H1 (cell line): ENCODE measurements around the gene JPH3. TPM values are rescaled to one million over a fixed set of nuclear protein-coding genes. Genes with fewer than 3 reads are reported as not detected.

Source experiments
- CTCF ChIA-PET: fragments of 300-600 bp; sonication (Branson Sonifier 250); formaldehyde crosslinking; loops from one replicate; lab custom pipeline; 2021; ENCODE audit not compliant: partially characterized antibody; lab: Charles Lee
- POLR2A ChIA-PET: fragments of 300-600 bp; sonication (Branson Sonifier 250); formaldehyde crosslinking; loops from one replicate; lab custom pipeline; 2021; ENCODE audit warnings: inconsistent platforms; ENCODE audit not compliant: partially characterized antibody; lab: Charles Lee
- DNase-seq, 2 experiments: peaks; one replicate each; pipeline versions ENCODE4 v3.0.0 to v3.0.0-alpha.2; 2010 to 2022; ENCODE audit warnings: low spot score in 2 of 2, low read depth in 1 of 2, mixed read lengths in 1 of 2
- FAIRE-seq: peaks from 2 replicates; lab custom pipeline; 2011; peaks lifted over from hg19 to GRCh38; lab: Jason Lieb, UNC
- H2AFZ ChIP-seq: 2 replicates; pipeline ENCODE4 v1.8.1; 2012; ENCODE audit warnings: low read length, inconsistent platforms
- H2AK5ac ChIP-seq: 2 replicates; pipeline ENCODE4 v1.6.1; 2013; ENCODE audit warnings: low read depth, low read length
- H2BK120ac ChIP-seq: replicated peaks from 2 replicates; pipeline ENCODE3; 2013; ENCODE audit warnings: low read depth, low read length, inconsistent platforms
- H2BK12ac ChIP-seq: 2 replicates; pipeline ENCODE4 v1.6.1; 2013; ENCODE audit warnings: low read depth, low read length
- H2BK15ac ChIP-seq: 2 replicates; pipeline ENCODE4 v1.6.1; 2013; ENCODE audit warnings: low read length
- H2BK20ac ChIP-seq: 2 replicates; pipeline ENCODE4 v1.6.1; 2013; ENCODE audit warnings: low read length
- H2BK5ac ChIP-seq: 2 replicates; pipeline ENCODE4 v1.6.1; 2013; ENCODE audit warnings: low read depth, low read length
- H3K14ac ChIP-seq: 2 replicates; pipeline ENCODE4 v1.6.1; 2013; ENCODE audit warnings: inconsistent platforms; ENCODE audit not compliant: insufficient read length
- H3K18ac ChIP-seq: 2 replicates; pipeline ENCODE4 v1.6.1; 2013; ENCODE audit warnings: low read length; ENCODE audit errors: extremely low read depth
- H3K23ac ChIP-seq: 2 replicates; pipeline ENCODE4 v1.6.1; 2013; ENCODE audit warnings: inconsistent platforms; ENCODE audit not compliant: insufficient read length
- H3K23me2 ChIP-seq: 2 replicates; pipeline ENCODE4 v1.6.1; 2013; ENCODE audit warnings: low read depth, low read length
- H3K27ac ChIP-seq: 2 replicates; pipeline ENCODE4 v1.6.1; 2011; ENCODE audit warnings: low read depth, low read length, inconsistent platforms
- H3K27me3 ChIP-seq, 4 experiments: replicated peaks in 1 of 4; 1 replicate in 1 of 4; 2 replicates in 3 of 4; pipeline versions ENCODE4 v1.6.1 to v1.8.1; 2011 to 2013; ENCODE audit warnings: low read length in 3 of 4, mild to moderate bottlenecking in 3 of 4, inconsistent platforms in 2 of 4, mixed read lengths in 2 of 4, moderate library complexity in 1 of 4; ENCODE audit not compliant: control insufficient read depth in 3 of 4, insufficient read depth in 3 of 4; ENCODE audit errors: extremely low read depth in 1 of 4
- H3K36me3 ChIP-seq, 4 experiments: 2 replicates each; pipeline versions ENCODE4 v1.6.1 to v1.8.1; 2011 to 2013; ENCODE audit warnings: mild to moderate bottlenecking in 4 of 4, low read length in 3 of 4, moderate library complexity in 2 of 4, control low read depth in 1 of 4, inconsistent platforms in 1 of 4; ENCODE audit not compliant: insufficient read depth in 4 of 4, control insufficient read depth in 2 of 4
- H3K4ac ChIP-seq: replicated peaks from 2 replicates; pipeline ENCODE3; 2013; ENCODE audit warnings: low read length, low read depth, mixed read lengths, inconsistent platforms; ENCODE audit not compliant: insufficient read length
- H3K4me1 ChIP-seq, 4 experiments: replicated peaks in 1 of 4; 1 replicate in 1 of 4; 2 replicates in 3 of 4; pipeline versions ENCODE4 v1.6.1 to v1.8.1; 2011 to 2013; ENCODE audit warnings: low read length in 3 of 4, inconsistent platforms in 2 of 4, mixed read lengths in 1 of 4; ENCODE audit not compliant: insufficient read depth in 4 of 4, control insufficient read depth in 3 of 4
- H3K4me2 ChIP-seq, 2 experiments: 2 replicates each; pipeline versions ENCODE4 v1.6.1 to v1.8.1; 2011 to 2013; ENCODE audit warnings: low read depth in 2 of 2, low read length in 2 of 2, control low read depth in 1 of 2, inconsistent platforms in 1 of 2, mild to moderate bottlenecking in 1 of 2; ENCODE audit not compliant: insufficient read depth in 1 of 2
- H3K4me3 ChIP-seq, 4 experiments: fragments of 200-600, 300-600 bp in 1 of 4; sonication (generic), shearing (Covaris generic), sonication (Bioruptor Twin) in 1 of 4; 2 replicates each; pipeline versions ENCODE4 v1.5.1 to v1.8.1; 2011 to 2016; ENCODE audit warnings: low read length in 4 of 4, low read depth in 3 of 4, control low read depth in 2 of 4, inconsistent platforms in 2 of 4, mild to moderate bottlenecking in 2 of 4, mixed read lengths in 1 of 4, moderate library complexity in 1 of 4; ENCODE audit not compliant: insufficient read depth in 2 of 4; ENCODE audit errors: extremely low read depth in 1 of 4
- H3K56ac ChIP-seq: replicated peaks from 2 replicates; pipeline ENCODE3; 2013; ENCODE audit warnings: low read depth, mild to moderate bottlenecking, mixed read lengths, low read length, inconsistent platforms; ENCODE audit not compliant: insufficient read length
- H3K79me1 ChIP-seq: 2 replicates; pipeline ENCODE4 v1.6.1; 2013; ENCODE audit warnings: low read depth, low read length, control low read depth
- H3K79me2 ChIP-seq, 2 experiments: 2 replicates each; pipeline versions ENCODE4 v1.6.1 to v1.8.1; 2012 to 2013; ENCODE audit warnings: low read length in 2 of 2, mild to moderate bottlenecking in 2 of 2, inconsistent platforms in 1 of 2; ENCODE audit not compliant: insufficient read depth in 2 of 2, control insufficient read depth in 1 of 2
- H3K9ac ChIP-seq, 4 experiments: replicated peaks in 1 of 4; 1 replicate in 1 of 4; 2 replicates in 3 of 4; pipeline versions ENCODE4 v1.6.1 to v1.8.1; 2011 to 2013; ENCODE audit warnings: low read depth in 3 of 4, low read length in 3 of 4, control low read depth in 2 of 4, mild to moderate bottlenecking in 2 of 4, moderate library complexity in 2 of 4, inconsistent platforms in 1 of 4; ENCODE audit errors: extremely low read depth in 1 of 4
- H3K9me3 ChIP-seq, 2 experiments: 2 replicates each; pipeline versions ENCODE4 v1.6.1 to v1.8.1; 2012 to 2013; ENCODE audit warnings: mild to moderate bottlenecking in 2 of 2, moderate library complexity in 2 of 2, control low read depth in 1 of 2, inconsistent platforms in 1 of 2, low read depth in 1 of 2, low read length in 1 of 2, mixed read lengths in 1 of 2; ENCODE audit not compliant: insufficient read depth in 2 of 2
- H4K20me1 ChIP-seq, 2 experiments: replicated peaks in 1 of 2; 2 replicates each; pipeline versions ENCODE3 to v1.8.1; 2011 to 2013; ENCODE audit warnings: inconsistent platforms in 2 of 2, low read length in 2 of 2, mild to moderate bottlenecking in 1 of 2; ENCODE audit not compliant: insufficient read depth in 2 of 2, control insufficient read depth in 1 of 2
- H4K5ac ChIP-seq: 2 replicates; pipeline ENCODE4 v1.6.1; 2013; ENCODE audit warnings: low read length, low read depth, mixed read lengths, inconsistent platforms; ENCODE audit not compliant: insufficient read length
- H4K8ac ChIP-seq: 2 replicates; pipeline ENCODE4 v1.8.0; 2013; ENCODE audit warnings: mild to moderate bottlenecking, moderate library complexity, low read length, inconsistent platforms; ENCODE audit not compliant: insufficient read depth; ENCODE audit errors: extremely low read depth
- H4K91ac ChIP-seq: replicated peaks from 2 replicates; pipeline ENCODE3; 2013; ENCODE audit warnings: low read length, mixed read lengths, inconsistent platforms; ENCODE audit not compliant: insufficient read length
- ASH2L ChIP-seq: fragments of 200-600, 300-600 bp; sonication (generic); IDR thresholded peaks from one replicate; pipeline ENCODE4 v1.7.1; 2017; ENCODE audit warnings: low read length
- BCL11A ChIP-seq, 2 experiments: IDR thresholded peaks; one replicate each; pipeline ENCODE4 v1.6.1; 2011; ENCODE audit warnings: low read depth in 2 of 2, low read length in 2 of 2, mild to moderate bottlenecking in 2 of 2
- EZH2 ChIP-seq: fragments of 200-600 bp; sonication (generic); IDR thresholded peaks from 2 replicates; pipeline ENCODE4 v1.7.1; 2012; ENCODE audit warnings: low read depth, mild to moderate bottlenecking, moderate library complexity, low read length, inconsistent platforms; ENCODE audit not compliant: severe bottlenecking
- GABPA ChIP-seq: IDR thresholded peaks from 2 replicates; pipeline ENCODE4 v1.6.1; 2011; ENCODE audit warnings: mild to moderate bottlenecking, low read length, moderate library complexity, borderline replicate concordance; ENCODE audit not compliant: insufficient read depth
- JUN ChIP-seq: IDR thresholded peaks from 2 replicates; pipeline ENCODE4 v1.6.1; 2011; ENCODE audit warnings: low read depth, mild to moderate bottlenecking, improper control_type of control experiment, low read length
- KDM5A ChIP-seq: fragments of 200-600 bp; IDR thresholded peaks from 2 replicates; pipeline ENCODE4 v1.7.1; 2012; ENCODE audit warnings: mild to moderate bottlenecking, low read length, inconsistent platforms, mixed read lengths
- RBBP5 ChIP-seq: IDR thresholded peaks from 2 replicates; pipeline ENCODE4 v1.7.1; 2012; ENCODE audit warnings: low read depth, mild to moderate bottlenecking, inconsistent platforms, low read length, moderate library complexity, borderline replicate concordance
- RNF2 ChIP-seq: fragments of 200-900, 300-1000 bp; sonication (generic); IDR thresholded peaks from 2 replicates; pipeline ENCODE4 v1.7.1; 2016; ENCODE audit warnings: borderline replicate concordance, low read depth, mild to moderate bottlenecking, antibody characterized with exemption, low read length; ENCODE audit not compliant: poor library complexity, severe bottlenecking; ENCODE audit errors: missing control alignments
- SIX5 ChIP-seq: IDR thresholded peaks from 2 replicates; pipeline ENCODE4 v1.6.1; 2011; ENCODE audit warnings: mild to moderate bottlenecking, low read depth, low read length
- SUZ12 ChIP-seq: fragments of 200-600 bp; sonication (generic); IDR thresholded peaks from 2 replicates; pipeline ENCODE4 v1.6.1; 2012; ENCODE audit warnings: mild to moderate bottlenecking, inconsistent platforms, low read length, moderate library complexity, mixed read lengths
- ZNF274 ChIP-seq: IDR thresholded peaks from 2 replicates; pipeline ENCODE4 v1.7.0; 2012; ENCODE audit warnings: low read length, borderline replicate concordance; ENCODE audit errors: extremely low read depth
- WGBS, 2 experiments: shearing (Covaris generic) in 1 of 2; methylation state at CpG; one replicate each; pipeline versions ENCODE4 v1.1.6 to v1.1.7; 2013 to 2015; ENCODE audit warnings: low lambda C conversion rate in 2 of 2, mixed read lengths in 2 of 2, inconsistent platforms in 1 of 2, low coverage in 1 of 2, missing lambda C conversion rate in 1 of 2; ENCODE audit not compliant: insufficient replicate concordance in 2 of 2, insufficient coverage in 1 of 2, insufficient read length in 1 of 2; ENCODE audit errors: extremely low coverage in 1 of 2, missing lambda C conversion rate in 1 of 2; 5-methylcytosine and 5-hydroxymethylcytosine counted together
- polyA plus RNA-seq, 7 experiments: library from polyadenylated mRNA; depleted of rRNA in 3 of 7; stranded (reverse) in 5 of 7; unstranded in 2 of 7; fragments of >200 nt in 5 of 7; fragments of 200-250 nt in 2 of 7; gene quantifications; 1 replicate in 5 of 7; 2 replicates in 1 of 7; 4 replicates in 1 of 7; pipeline versions ENCODE4 v1.2.1 to v1.2.3, GENCODE V29; 2011 to 2013; ENCODE audit warnings: missing spikeins in 2 of 7, mixed read lengths in 2 of 7
- total RNA-seq: library from RNA; stranded (reverse); fragmentation: NEBNext Ultra II Directional; extraction: Animal tissue kit (Norgen Biotek cat#: 25700); gene quantifications from 2 replicates; pipeline ENCODE4 v1.2.1, GENCODE V29; 2021

JPH3 gene
- total and polyA plus RNA-seq, 2 of the 8 experiments (the other 6 are each of a cell fraction or from before 2014, with no cell fraction given) = 10.3 to 28.3 TPM

DNA sequence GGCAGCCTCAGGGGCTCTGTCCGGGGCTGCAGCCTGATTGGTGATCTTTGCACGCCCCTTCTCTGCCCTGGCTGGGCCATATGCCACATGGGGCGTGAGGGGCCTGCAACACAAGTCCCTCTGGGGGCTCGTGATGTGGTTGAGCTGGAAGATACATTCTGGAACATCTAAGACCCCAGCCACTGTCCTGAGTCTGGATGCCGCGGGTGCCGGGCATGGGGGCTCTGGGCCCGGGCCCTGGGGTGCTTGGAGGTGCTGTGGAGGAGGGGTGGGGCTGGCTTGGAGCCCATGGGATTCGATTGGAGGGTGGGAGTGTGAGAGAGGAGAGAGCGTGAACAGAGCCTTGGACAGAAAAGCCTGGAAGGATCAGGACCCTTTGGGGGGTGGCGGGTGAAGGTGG lies 39.4 kb downstream of the JPH3 start:
- Histone ChIP-seq H3K36me3 (peaks cover 0 to 9% (median 3%) of the 10 kb centered on the region in 4 experiments; a peak in 3 of 8 replicates), H3K18ac (no peak overlapping the region), H3K9me3 (peaks cover 0 to 3% of the 10 kb centered on the region in 2 experiments; a peak in 1 of 4 replicates), H2BK15ac (no peak overlapping the region), H3K27me3 (no peaks in the 10 kb centered on the region), H4K20me1 (peaks cover 0 to 5% of the 10 kb centered on the region in 2 experiments), H3K56ac (no peak overlapping the region), H2BK20ac (no peak overlapping the region), H3K9ac (no peak overlapping the region), H4K91ac (no peak overlapping the region), H2AFZ (no peak overlapping the region), H3K27ac (no peak overlapping the region), H3K79me2 (no peaks in the 10 kb centered on the region; a peak in 1 of 4 replicates), H3K14ac (no peak overlapping the region), H2BK5ac (no peak overlapping the region), H3K4ac (no peak overlapping the region), H4K5ac (no peak overlapping the region), H4K8ac (no peak overlapping the region), H3K23ac (no peak overlapping the region), H2AK5ac (no peak overlapping the region), H3K4me3 (no peak overlapping the region), H3K79me1 (peaks cover 3% of the 10 kb centered on the region), H3K23me2 (no peaks in the 10 kb centered on the region), H3K4me2 (no peak overlapping the region), H2BK120ac (no peak overlapping the region), H3K4me1 (no peaks in the 10 kb centered on the region), H2BK12ac (no peak overlapping the region)
- POLR2A ChIA-PET = no interaction called here
- no peak for FAIRE-seq
- no peak for DNase-seq
- WGBS, 2 experiments = 95% methylated on average over 10 of the region's 11 CpGs; no CpG with 5 or more reads in 1 of the 2 experiments
- CTCF ChIA-PET = interaction anchor here (1.2 to 3.7 kb wide), 4 partner anchors 12 to 57 kb away, joined by 3 to 18 read pairs (median 4); no protein-coding TSS in a partner anchor
- TF ChIP-seq ZNF274 = no peak
- no peak for TF ChIP-seq BCL11A (IDR thresholded peaks at IDR 0.05; ENCODE audit: low read depth in 2 of 2, low read length in 2 of 2)
- TF ChIP-seq RBBP5 = no peak
- TF ChIP-seq SIX5 = no peak
- TF ChIP-seq GABPA = no peak
- no peak for TF ChIP-seq RNF2
- no peak for TF ChIP-seq SUZ12
- no peak for TF ChIP-seq KDM5A
- TF ChIP-seq ASH2L = no peak
- TF ChIP-seq EZH2 = no peak
- TF ChIP-seq JUN = no peak
